SK-N-MC (cell line): ENCODE data around the gene CMTM5.

ENCODE experiments used
- DNase-seq: peaks from one replicate; pipeline ENCODE4 v3.0.0-alpha.2; 2011; ENCODE audit warnings: low read depth, low spot score
- H3K27ac ChIP-seq: fragments of 200-600 bp; sonication (generic); 2 replicates; pipeline ENCODE4 v1.5.1; 2016; ENCODE audit warnings: mixed run types
- H3K36me3 ChIP-seq: fragments of 200-600 bp; sonication (generic); 2 replicates; pipeline ENCODE4 v1.6.1; 2017; ENCODE audit warnings: antibody characterized with exemption, low read length, mixed read lengths; ENCODE audit not compliant: insufficient read depth
- H3K4me3 ChIP-seq: fragments of 200-600 bp; sonication (generic); 2 replicates; pipeline ENCODE4 v1.5.1; 2016
- H3K9ac ChIP-seq: fragments of 200-600 bp; sonication (generic); 2 replicates; pipeline ENCODE4 v1.8.0; 2017; ENCODE audit warnings: mixed run types, mixed read lengths; ENCODE audit not compliant: insufficient read length
- H3K9me3 ChIP-seq: fragments of 200-600 bp; sonication (generic); 2 replicates; pipeline ENCODE4 v1.6.1; 2017; ENCODE audit warnings: low read depth, mild to moderate bottlenecking, antibody characterized with exemption, low read length, moderate library complexity, mixed read lengths
- EZH2 ChIP-seq: fragments of 200-600 bp; sonication (generic); IDR thresholded peaks from one replicate; pipeline ENCODE4 v1.6.1; 2017; ENCODE audit warnings: antibody characterized with exemption
- FOXP2 ChIP-seq: optimal IDR thresholded peaks from 2 replicates; pipeline ENCODE3; 2011; ENCODE audit warnings: mild to moderate bottlenecking, moderate library complexity; ENCODE audit not compliant: insufficient read depth; ENCODE audit errors: extremely low read length, control extremely low read depth
- POLR2AphosphoS5 ChIP-seq: IDR thresholded peaks from 2 replicates; pipeline ENCODE4 v1.6.1; 2012; ENCODE audit warnings: mild to moderate bottlenecking, low read depth, low read length, borderline replicate concordance

The CMTM5 gene

DNA sequence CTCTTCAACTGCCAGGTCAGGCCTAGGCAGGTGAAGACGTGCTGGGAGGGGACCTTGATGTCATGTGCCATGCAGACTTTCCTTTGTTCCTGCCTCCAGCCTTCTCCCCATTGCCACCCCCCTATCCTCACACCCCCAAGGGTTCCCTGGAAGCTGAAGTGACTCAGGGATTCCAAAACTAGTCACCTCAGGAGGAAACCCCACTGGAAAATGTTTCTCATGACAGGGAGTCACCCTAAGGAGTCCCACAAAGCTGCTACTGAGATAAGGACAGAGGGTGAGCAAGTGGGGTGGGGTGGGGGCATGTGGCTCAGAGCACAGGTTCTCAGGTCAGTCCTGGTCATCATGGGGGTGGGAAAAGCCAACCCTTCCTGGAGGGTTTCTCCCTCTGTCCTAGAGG lies 6.6 kb upstream of the CMTM5 start:
- H3K36me3 ChIP-seq: no peaks in the 10 kb centered on the region
- no peaks in the 10 kb centered on the region for H3K9me3 ChIP-seq
- DNase-seq: no peak
- H3K27ac ChIP-seq: no peak overlapping the region
- H3K9ac ChIP-seq: no peak overlapping the region
- no peak for TF ChIP-seq EZH2
- TF ChIP-seq FOXP2: no peak
- no peak overlapping the region for H3K4me3 ChIP-seq

DNA sequence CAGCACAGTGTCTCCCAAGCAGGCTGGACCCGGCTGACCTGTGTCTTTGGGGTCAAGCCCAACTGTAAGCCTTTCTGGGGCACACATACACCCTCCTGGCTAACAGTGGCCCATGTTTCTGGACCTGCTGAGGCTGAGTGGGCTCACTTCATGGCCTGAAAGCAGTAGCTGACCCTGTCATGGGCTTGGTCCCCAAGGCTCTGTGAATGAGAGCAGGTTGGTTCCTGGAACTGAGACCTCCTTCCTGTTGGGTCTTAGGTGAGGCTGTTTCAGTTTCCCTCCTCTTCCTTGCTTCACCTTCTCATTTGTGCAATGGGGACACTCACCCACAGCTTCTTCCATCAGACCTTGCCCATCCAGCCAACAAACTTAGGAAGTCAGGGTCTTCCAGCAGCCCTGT lies 5.0 kb upstream of the CMTM5 start:
- no peaks in the 10 kb centered on the region for H3K9me3 ChIP-seq
- H3K36me3 ChIP-seq: no peaks in the 10 kb centered on the region
- no peak overlapping the region for H3K9ac ChIP-seq
- TF ChIP-seq POLR2AphosphoS5 (no peak), FOXP2 (no peak), EZH2 (no peak)
- H3K27ac ChIP-seq: no peak overlapping the region
- no peak for DNase-seq
- H3K4me3 ChIP-seq: no peak overlapping the region

DNA sequence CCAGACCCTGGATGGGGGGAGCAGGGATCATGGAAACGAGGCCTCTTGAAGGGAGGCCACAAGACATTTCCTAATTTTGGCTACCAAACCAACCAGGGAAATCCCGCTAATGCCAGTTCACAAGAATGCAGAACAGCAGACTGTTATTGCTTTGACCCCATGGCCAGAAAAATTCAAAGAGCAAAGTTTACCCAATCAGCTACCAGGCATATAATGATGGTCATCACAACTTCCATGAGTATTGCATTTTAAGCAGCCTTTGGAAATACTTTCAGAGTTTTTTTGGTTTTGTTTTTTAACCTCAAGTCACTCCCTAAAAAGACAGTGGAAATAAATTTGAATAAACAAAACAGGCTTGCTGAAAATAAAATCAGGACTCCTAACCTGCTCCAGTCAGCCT lies 4.3 kb upstream of the CMTM5 start, which contains the start of gene IL25:
TSS of gene IL25 (plus strand) at position 301 of the 400 bp plus-strand sequence.
- H3K4me3 ChIP-seq: no peak within 1 kb of the TSS
- TF ChIP-seq FOXP2: no peak
- no peak for TF ChIP-seq EZH2
- no peak for TF ChIP-seq POLR2AphosphoS5
- H3K9ac ChIP-seq: no peak within 1 kb of the TSS
- H3K36me3 ChIP-seq: no peaks in the 10 kb centered on the region
- no peaks in the 10 kb centered on the region for H3K9me3 ChIP-seq
- no peak within 1 kb of the TSS for H3K27ac ChIP-seq
- DNase-seq: no peak

DNA sequence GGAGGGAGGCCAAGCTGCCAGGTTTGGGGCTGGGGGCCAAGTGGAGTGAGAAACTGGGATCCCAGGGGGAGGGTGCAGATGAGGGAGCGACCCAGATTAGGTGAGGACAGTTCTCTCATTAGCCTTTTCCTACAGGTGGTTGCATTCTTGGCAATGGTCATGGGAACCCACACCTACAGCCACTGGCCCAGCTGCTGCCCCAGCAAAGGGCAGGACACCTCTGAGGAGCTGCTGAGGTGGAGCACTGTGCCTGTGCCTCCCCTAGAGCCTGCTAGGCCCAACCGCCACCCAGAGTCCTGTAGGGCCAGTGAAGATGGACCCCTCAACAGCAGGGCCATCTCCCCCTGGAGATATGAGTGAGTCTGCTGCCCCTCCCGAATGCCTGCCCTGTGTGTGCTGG lies 3.8 kb upstream of the CMTM5 start:
- no peak for DNase-seq
- Histone ChIP-seq H3K27ac (no peak overlapping the region), H3K4me3 (no peak overlapping the region), H3K36me3 (no peaks in the 10 kb centered on the region), H3K9me3 (no peaks in the 10 kb centered on the region), H3K9ac (no peak overlapping the region)
- TF ChIP-seq EZH2 (no peak), POLR2AphosphoS5 (no peak), FOXP2 (no peak)

DNA sequence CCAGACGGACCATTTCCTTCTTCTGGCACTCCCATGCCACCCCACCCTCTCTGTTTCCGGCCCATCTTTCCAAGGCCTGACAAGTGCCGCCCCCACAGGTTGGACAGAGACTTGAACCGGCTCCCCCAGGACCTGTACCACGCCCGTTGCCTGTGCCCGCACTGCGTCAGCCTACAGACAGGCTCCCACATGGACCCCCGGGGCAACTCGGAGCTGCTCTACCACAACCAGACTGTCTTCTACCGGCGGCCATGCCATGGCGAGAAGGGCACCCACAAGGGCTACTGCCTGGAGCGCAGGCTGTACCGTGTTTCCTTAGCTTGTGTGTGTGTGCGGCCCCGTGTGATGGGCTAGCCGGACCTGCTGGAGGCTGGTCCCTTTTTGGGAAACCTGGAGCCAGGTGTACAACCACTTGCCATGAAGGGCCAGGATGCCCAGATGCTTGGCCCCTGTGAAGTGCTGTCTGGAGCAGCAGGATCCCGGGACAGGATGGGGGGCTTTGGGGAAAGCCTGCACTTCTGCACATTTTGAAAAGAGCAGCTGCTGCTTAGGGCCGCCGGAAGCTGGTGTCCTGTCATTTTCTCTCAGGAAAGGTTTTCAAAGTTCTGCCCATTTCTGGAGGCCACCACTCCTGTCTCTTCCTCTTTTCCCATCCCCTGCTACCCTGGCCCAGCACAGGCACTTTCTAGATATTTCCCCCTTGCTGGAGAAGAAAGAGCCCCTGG lies 1.2 kb upstream of the CMTM5 start:
- no peak overlapping the region for H3K27ac ChIP-seq
- no peak overlapping the region for H3K9ac ChIP-seq
- no peaks in the 10 kb centered on the region for H3K36me3 ChIP-seq

DNA sequence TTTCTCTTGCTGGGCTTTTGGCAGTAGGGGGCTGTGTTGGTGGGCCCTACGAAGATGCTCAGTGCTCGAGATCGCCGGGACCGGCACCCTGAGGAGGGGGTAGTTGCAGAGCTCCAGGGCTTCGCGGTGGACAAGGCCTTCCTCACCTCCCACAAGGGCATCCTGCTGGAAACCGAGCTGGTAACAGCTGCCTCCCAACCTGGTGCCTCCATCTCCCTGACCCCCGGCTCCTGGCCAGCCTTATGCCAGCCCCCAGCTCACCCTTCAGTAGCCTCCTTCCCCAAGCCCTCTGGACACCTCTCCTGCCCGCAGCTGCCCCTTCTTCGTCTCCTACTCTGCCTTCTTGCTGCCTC lies 328 bp downstream of the CMTM5 start:
- TF ChIP-seq POLR2AphosphoS5: no peak
- no peak for TF ChIP-seq FOXP2
- no peak for TF ChIP-seq EZH2
- H3K4me3 ChIP-seq: no peak overlapping the region
- no peaks in the 10 kb centered on the region for H3K9me3 ChIP-seq
- H3K27ac ChIP-seq: no peak overlapping the region
- H3K9ac ChIP-seq: no peak overlapping the region
- DNase-seq: no peak
- H3K36me3 ChIP-seq: no peaks in the 10 kb centered on the region

More for the DNA sequence above, 1.2 kb upstream of the CMTM5 start:
- no peak for DNase-seq
- TF ChIP-seq FOXP2 (no peak), EZH2 (no peak), POLR2AphosphoS5 (no peak)
- Histone ChIP-seq H3K9me3 (no peaks in the 10 kb centered on the region), H3K4me3 (no peak overlapping the region)

- TF ChIP-seq POLR2AphosphoS5 (no peak), EZH2 (no peak), FOXP2 (no peak)
- Histone ChIP-seq H3K27ac (no peak overlapping the region), H3K9ac (no peak overlapping the region), H3K4me3 (no peak overlapping the region), H3K9me3 (no peaks in the 10 kb centered on the region), H3K36me3 (no peaks in the 10 kb centered on the region)
- DNase-seq: no peak
These were observed 1.0 kb downstream of the CMTM5 start for GRCh38 chr14:23377573-23378563.

GRCh38 chr14:23378612-23379220 lies 1.9 kb downstream of the CMTM5 start:
- Histone ChIP-seq H3K9ac (no peak overlapping the region), H3K27ac (no peak overlapping the region), H3K4me3 (no peak overlapping the region), H3K9me3 (no peaks in the 10 kb centered on the region), H3K36me3 (no peaks in the 10 kb centered on the region)
- TF ChIP-seq POLR2AphosphoS5: no peak
- TF ChIP-seq EZH2: no peak
- no peak for TF ChIP-seq FOXP2
- no peak for DNase-seq
